ENCODE results near the gene TMEM131L.
"Not testable (repeated sequence)": the region's sequence is repeated elsewhere in the genome, so short reads cannot be mapped to it uniquely, and the experiment has no call there.

TMEM131L gene

DNA sequence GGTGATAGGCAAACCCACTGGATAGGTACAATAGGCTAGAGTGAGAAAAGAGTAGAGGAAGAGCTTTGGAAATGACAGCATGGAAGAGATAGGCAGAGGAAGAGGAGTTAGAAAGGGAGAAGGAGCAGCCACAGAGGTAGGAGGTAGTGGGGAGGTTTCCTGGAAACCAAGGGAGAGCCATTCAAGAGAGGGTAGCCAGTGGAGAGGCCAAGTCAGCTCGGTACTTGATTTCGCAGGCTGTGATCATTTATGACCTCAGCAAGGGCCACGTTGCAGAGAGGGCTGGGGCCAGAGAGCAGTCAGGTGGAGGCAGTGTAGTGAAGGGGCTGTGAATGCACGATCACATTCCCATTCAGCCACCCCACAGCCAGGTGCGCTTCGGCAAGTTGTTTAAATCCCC is 76.0 kb downstream of the TMEM131L start:
- no peak for DNase-seq (ENCODE audit: low spot score)

- DNase-seq (ENCODE audit: low spot score): no peak
These were observed 76.7 kb downstream of the TMEM131L start for GRCh38 chr4:153542834-153543233.

GRCh38 chr4:153543351-153543750 is 77.2 kb downstream of the TMEM131L start:
- no peak for DNase-seq (ENCODE audit: low spot score)

- DNase-seq (ENCODE audit: low spot score): no peak
These were observed 79.7 kb downstream of the TMEM131L start for GRCh38 chr4:153545822-153546221.

DNA sequence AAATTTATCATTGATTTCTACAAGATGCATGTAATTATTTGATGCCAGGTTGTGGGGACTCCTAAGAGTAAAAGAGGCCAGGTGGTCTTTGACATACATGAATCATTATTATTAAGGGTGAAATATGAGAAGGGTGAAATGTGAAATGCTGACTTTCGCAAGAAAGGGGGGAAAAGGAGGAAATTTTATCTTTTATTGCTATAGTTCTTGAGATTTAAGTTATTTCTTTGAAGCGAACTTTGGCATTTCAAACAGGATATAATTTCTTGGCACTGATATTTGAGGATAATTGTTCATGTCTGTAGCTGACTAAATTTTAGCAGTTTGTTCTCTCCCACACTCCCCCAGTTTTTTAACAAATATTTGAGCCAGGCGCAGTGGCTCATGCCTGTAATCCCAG is 80.1 kb downstream of the TMEM131L start:
- no peak for DNase-seq (ENCODE audit: low spot score)

DNA sequence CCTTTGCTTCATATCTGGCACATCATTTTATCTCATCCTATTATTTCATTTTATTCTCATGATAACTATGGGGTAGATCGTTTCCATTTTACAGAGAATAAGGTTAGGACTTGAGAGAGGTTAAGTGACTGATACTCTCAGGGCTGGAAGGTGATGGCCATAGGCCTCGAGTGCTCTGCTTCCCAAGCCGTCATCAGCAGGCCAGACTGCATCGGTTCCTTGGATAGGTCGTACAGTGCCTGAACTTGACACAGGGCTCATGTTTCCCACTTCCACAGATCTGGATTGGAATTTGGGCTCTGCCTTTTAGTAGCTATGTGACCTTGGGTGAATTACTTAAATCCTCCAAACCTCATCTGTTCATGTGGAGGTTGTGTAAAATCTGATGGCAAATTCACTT is 81.4 kb downstream of the TMEM131L start:
- no peak for DNase-seq (ENCODE audit: low spot score)

DNA sequence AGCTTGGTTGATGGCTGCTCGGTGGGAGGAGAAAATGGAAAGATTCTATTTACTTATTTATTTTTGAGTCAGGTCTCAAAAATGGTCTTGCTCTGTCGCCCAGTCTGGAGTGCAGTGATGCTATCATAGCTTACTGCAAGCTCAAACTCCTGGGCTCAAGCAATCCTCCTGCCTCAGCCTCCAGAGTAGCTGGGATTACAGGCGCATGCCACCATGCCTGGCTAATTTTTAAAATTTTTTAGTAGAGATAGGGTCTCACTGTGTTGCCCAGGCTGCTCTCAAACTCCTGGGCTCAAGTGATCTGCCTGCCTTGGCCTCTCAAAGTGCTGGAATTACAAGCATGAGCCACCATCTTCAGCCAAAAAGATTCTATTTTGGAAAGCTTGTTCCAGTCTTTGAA is 82.7 kb downstream of the TMEM131L start:
- not testable (repeated sequence) for DNase-seq (ENCODE audit: low spot score)

GRCh38 chr4:153549405-153549804 is 83.2 kb downstream of the TMEM131L start:
- no peak for DNase-seq (ENCODE audit: low spot score)

DNA sequence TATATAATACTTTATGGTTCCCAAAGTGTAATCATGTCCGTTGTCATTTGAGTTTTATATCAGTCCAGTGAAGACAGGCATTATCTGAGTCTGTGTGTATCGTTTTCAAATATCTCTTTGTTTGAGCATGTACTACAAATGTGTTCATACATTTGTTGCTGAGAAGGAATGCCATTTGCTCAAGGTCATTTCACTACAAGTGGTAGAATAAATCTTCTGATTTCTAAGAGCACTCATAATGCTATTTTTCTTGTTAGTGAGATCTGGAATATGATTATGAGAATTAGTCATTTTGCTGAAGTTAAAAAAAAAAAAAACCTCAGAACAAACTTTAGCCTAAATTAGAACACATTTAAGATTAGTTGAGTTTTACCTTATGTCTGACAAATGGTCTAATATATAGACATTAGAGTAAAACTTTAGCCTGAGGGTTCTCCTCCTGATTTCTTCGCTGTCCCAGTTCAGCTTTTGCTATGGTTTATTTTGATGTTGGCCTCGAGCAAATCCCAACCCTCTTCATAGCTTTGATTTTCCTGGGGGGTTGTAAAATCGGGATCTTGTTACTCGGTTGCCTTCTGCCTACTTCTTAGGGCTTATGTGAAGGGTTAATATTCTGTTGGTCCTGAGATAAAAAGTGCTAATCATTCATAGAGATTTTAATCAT is 87.1 kb downstream of the TMEM131L start:
- DNase-seq (ENCODE audit: low spot score): no peak

GRCh38 chr4:153553819-153554170 is 87.6 kb downstream of the TMEM131L start:
- DNase-seq (ENCODE audit: low spot score): peak; percentile 33

DNA sequence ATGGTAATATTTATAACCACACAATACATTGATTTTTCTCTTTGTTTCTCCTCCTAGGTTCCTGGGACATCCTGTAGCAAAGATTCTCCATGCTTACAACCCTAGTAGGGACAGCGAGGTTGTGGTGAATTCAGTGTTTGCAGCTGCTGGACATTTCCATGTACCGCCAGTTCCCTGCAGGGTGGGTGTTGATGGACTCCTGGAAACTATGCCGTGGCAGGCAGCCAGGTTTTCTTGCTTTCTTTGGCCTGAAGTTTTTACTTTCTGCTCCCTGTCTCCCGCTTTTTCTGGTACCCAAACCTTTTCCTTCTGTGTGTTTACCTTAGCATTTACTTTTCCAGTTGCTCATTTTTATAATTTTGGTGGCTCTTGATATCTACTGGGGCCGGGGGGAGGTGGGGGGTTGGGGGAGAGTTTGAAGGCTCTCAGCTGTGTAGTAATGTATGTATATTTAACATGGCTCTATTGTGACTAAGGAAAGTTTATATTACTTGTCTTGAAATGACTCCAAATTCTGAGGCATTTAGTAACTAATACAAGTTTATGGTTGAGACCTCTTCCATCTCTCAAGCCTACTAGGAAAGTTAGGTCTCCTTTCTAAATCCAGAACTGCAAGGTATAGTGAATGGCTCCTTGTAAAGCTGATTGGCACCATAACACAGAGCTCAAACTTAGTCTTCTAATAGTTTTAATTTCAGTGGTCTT is 89.7 kb downstream of the TMEM131L start:
- DNase-seq (ENCODE audit: low spot score): peak; percentile 46

- DNase-seq (ENCODE audit: low spot score): no peak
These were observed 90.3 kb downstream of the TMEM131L start for GRCh38 chr4:153556435-153556815.

GRCh38 chr4:153560908-153561307 is 94.7 kb downstream of the TMEM131L start:
- no peak for DNase-seq (ENCODE audit: low spot score)

- DNase-seq (ENCODE audit: low spot score): peak; percentile 42
These were observed 98.7 kb downstream of the TMEM131L start for GRCh38 chr4:153564630-153565525.

- DNase-seq (ENCODE audit: low spot score): no peak
These were observed 100.5 kb downstream of the TMEM131L start for GRCh38 chr4:153566631-153567150.

- DNase-seq (ENCODE audit: low spot score): not testable (repeated sequence)
These were observed 101.5 kb downstream of the TMEM131L start for GRCh38 chr4:153567660-153568059.

GRCh38 chr4:153570228-153570973 is 104.2 kb downstream of the TMEM131L start:
- no peak for DNase-seq (ENCODE audit: low spot score)

GRCh38 chr4:153571006-153571545 is 104.9 kb downstream of the TMEM131L start:
- DNase-seq (ENCODE audit: low spot score): no peak

GRCh38 chr4:153572609-153573008 is 106.4 kb downstream of the TMEM131L start:
- no peak for DNase-seq (ENCODE audit: low spot score)

GRCh38 chr4:153573221-153573620 is 107.1 kb downstream of the TMEM131L start:
- DNase-seq (ENCODE audit: low spot score): no peak

Data from AG08395 (cell line).